ENCODE measurements around the gene EPO. TPM values are rescaled to one million over a fixed set of nuclear protein-coding genes. Genes with fewer than 3 reads are reported as not detected.

The EPO gene
- total and polyA plus RNA-seq, 4 donors = 0.26 TPM; not detected in 3

DNA sequence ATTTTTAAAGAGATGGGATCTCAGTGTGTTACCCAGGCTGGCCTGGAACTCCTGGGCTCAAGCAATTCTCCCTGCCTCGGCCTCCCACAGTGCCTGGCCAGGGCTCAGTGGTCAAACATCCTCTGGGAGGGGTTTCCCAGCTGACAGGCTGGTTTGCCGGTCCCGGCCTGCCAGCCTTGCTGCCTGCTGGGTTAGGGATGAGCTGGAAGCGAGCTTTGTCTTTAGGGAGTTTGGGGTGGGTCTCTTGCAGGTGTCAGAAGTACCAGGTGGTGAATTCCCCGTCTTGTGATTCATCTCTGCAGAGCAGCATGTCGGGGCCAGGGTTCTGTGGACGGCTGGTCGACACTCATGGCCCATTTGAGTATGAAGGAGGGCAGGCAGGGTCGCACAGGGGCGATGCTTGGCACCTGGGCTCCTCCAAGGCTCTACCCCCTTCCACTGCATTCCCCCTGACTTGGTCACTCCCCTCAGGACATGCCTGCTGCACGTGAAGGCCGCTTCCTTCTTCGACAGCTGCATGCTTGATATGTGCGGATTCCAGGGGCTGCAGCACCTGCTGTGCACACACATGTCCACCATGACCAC, 43.4 kb downstream of the EPO start:
- DNase-seq (no peak), ATAC-seq (ENCODE audit: low FRiP score) (peak; percentile 16)
- H3K27ac ChIP-seq (ENCODE audit: low read depth in 1 of 2, low read length in 2 of 2) = no peak overlapping the region
- H3K9me3 ChIP-seq (ENCODE audit: control insufficient read depth, low read length) = no peaks in the 10 kb centered on the region
- no peaks in the 10 kb centered on the region for H3K27me3 ChIP-seq (ENCODE audit: control insufficient read depth in 1 of 2, insufficient read depth in 2 of 2, low read length in 1 of 2)
- H3K36me3 ChIP-seq (ENCODE audit: control insufficient read depth in 1 of 2, insufficient read depth in 2 of 2, low read length in 1 of 2) = no peaks in the 10 kb centered on the region
- 59 to 63% methylated on average over 14 of the region's 14 CpGs for WGBS, 2 donors
- intact Hi-C loops (cut with DNase I) = no loop called here
- H3K4me1 ChIP-seq (ENCODE audit: control insufficient read depth in 1 of 2, insufficient read depth in 2 of 2, low read length in 2 of 2) = no peaks in the 10 kb centered on the region
- no peak overlapping the region for H3K4me3 ChIP-seq (ENCODE audit: low read length in 2 of 2)

DNA sequence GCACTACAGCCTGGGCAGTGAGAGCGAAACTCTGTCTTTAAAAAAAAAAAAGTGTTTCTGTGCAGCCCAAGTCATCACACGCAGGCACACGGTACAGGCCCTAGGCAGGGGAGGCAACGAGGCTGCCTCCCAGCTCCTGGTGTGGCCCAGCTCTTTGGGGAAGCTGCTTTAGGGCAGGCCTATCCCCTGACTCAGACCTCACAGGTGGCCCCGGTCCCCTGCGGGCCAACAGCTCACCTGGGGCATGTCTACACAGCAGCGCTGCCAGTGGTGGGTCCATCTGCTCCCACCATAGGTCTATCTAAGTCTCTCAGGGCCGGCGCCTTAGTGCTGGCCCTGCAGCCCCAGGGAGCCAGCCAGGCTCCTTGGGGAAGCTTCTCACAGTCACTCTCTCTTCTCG, 44.6 kb downstream of the EPO start:
- Histone ChIP-seq H3K27me3 (ENCODE audit: control insufficient read depth in 1 of 2, insufficient read depth in 2 of 2, low read length in 1 of 2) (no peaks in the 10 kb centered on the region), H3K36me3 (ENCODE audit: control insufficient read depth in 1 of 2, insufficient read depth in 2 of 2, low read length in 1 of 2) (no peaks in the 10 kb centered on the region), H3K27ac (ENCODE audit: low read depth in 1 of 2, low read length in 2 of 2) (no peak overlapping the region), H3K4me3 (ENCODE audit: low read length in 2 of 2) (no peak overlapping the region), H3K9me3 (ENCODE audit: control insufficient read depth, low read length) (no peaks in the 10 kb centered on the region), H3K4me1 (ENCODE audit: control insufficient read depth in 1 of 2, insufficient read depth in 2 of 2, low read length in 2 of 2) (no peaks in the 10 kb centered on the region)
- ATAC-seq (ENCODE audit: low FRiP score) (no peak), DNase-seq (no peak)
- WGBS, 2 donors = 77 to 79% methylated on average over 10 of the region's 10 CpGs
- intact Hi-C loops (cut with DNase I) = no loop called here

DNA sequence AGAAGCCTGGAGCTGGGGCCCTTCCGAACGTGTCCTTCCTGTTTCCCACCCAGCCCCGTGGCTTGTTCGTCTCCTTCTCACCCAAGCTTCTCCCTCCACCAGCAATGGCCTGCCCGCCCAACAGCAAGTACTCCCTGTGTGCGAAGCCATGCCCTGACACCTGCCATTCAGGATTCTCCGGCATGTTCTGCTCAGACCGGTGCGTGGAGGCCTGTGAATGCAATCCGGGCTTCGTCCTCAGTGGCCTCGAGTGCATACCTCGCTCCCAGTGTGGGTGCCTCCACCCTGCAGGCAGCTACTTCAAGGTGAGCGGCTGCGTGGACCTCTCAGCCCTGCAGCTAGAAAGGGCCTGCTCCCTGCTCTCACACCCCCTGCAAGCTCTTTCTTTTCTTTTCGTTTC, 45.0 kb downstream of the EPO start:
- no peak overlapping the region for H3K4me3 ChIP-seq (ENCODE audit: low read length in 2 of 2)
- no peak overlapping the region for H3K27ac ChIP-seq (ENCODE audit: low read depth in 1 of 2, low read length in 2 of 2)
- H3K9me3 ChIP-seq (ENCODE audit: control insufficient read depth, low read length) = no peaks in the 10 kb centered on the region
- no peak for DNase-seq
- 72 to 78% methylated on average over 16 of the region's 16 CpGs for WGBS, 2 donors
- H3K36me3 ChIP-seq (ENCODE audit: control insufficient read depth in 1 of 2, insufficient read depth in 2 of 2, low read length in 1 of 2) = no peaks in the 10 kb centered on the region
- intact Hi-C loops (cut with DNase I) = no loop called here
- no peak for ATAC-seq (ENCODE audit: low FRiP score)
- H3K4me1 ChIP-seq (ENCODE audit: control insufficient read depth in 1 of 2, insufficient read depth in 2 of 2, low read length in 2 of 2) = no peaks in the 10 kb centered on the region
- no peaks in the 10 kb centered on the region for H3K27me3 ChIP-seq (ENCODE audit: control insufficient read depth in 1 of 2, insufficient read depth in 2 of 2, low read length in 1 of 2)

DNA sequence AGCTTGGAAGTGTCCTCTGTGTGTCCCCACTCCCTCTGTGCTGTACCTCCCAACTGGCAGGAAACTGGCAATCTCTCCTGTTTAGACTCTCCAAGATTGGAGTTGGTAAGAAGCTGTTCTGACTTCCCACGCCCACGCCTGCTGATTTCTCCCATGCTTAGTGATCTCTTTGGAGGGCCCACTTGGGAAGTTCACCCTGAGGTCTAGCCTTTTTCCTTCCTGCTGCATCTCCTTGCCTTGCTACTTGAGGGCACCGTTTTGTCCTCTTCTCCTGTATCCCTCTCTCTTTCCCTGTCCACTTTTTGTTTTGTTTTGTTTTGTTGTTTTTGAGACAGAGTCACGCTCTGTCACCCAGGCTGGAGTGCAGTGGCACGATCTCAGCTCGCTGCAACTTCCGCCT, 48.5 kb downstream of the EPO start:
- Histone ChIP-seq H3K27ac (ENCODE audit: low read depth in 1 of 2, low read length in 2 of 2) (no peak overlapping the region), H3K4me3 (ENCODE audit: low read length in 2 of 2) (no peak overlapping the region), H3K36me3 (ENCODE audit: control insufficient read depth in 1 of 2, insufficient read depth in 2 of 2, low read length in 1 of 2) (no peaks in the 10 kb centered on the region), H3K27me3 (ENCODE audit: control insufficient read depth in 1 of 2, insufficient read depth in 2 of 2, low read length in 1 of 2) (no peaks in the 10 kb centered on the region), H3K4me1 (ENCODE audit: control insufficient read depth in 1 of 2, insufficient read depth in 2 of 2, low read length in 2 of 2) (no peaks in the 10 kb centered on the region), H3K9me3 (ENCODE audit: control insufficient read depth, low read length) (no peaks in the 10 kb centered on the region)
- no peak for ATAC-seq (ENCODE audit: low FRiP score)
- DNase-seq = no peak
- intact Hi-C loops (cut with DNase I) = no loop called here
- 73 to 81% methylated on average over 7 of the region's 7 CpGs for WGBS, 2 donors

Other genes with a start within 250 kb of the EPO start
- 10 to 100 TPM; 31.2 to 46.5 TPM for gene TSC22D4, start 241.3 kb upstream of the EPO start, total RNA-seq
- 10 to 100 TPM; 18.8 to 35.5 TPM for gene TSC22D4, start 241.3 kb upstream of the EPO start, polyA plus RNA-seq
- gene NYAP1, start 236.5 kb upstream of the EPO start, total RNA-seq = 1 to 10 TPM in 1 of 2 donors, under 1 TPM in 1; 0.75 to 1.3 TPM
- gene NYAP1, start 236.5 kb upstream of the EPO start, polyA plus RNA-seq = under 1 TPM; 0.18 to 0.25 TPM
- 10 to 100 TPM; 28.4 to 29.2 TPM for gene AGFG2, start 181.3 kb upstream of the EPO start, total RNA-seq
- gene AGFG2, start 181.3 kb upstream of the EPO start, polyA plus RNA-seq = 10 to 100 TPM in 1 of 2 donors, 1 to 10 TPM in 1; 6.4 to 14.6 TPM
- gene SAP25, start 146.6 kb upstream of the EPO start, total RNA-seq = 1 to 10 TPM; 2.1 to 7.5 TPM
- 1 to 10 TPM in 1 of 2 donors, under 1 TPM in 1; 0.75 to 9.9 TPM for gene SAP25, start 146.6 kb upstream of the EPO start, polyA plus RNA-seq
- gene LRCH4, start 134.3 kb upstream of the EPO start, total RNA-seq = 10 to 100 TPM; 39.1 to 56.0 TPM
- 10 to 100 TPM; 26.3 to 68.2 TPM for gene LRCH4, start 134.3 kb upstream of the EPO start, polyA plus RNA-seq
- under 1 TPM in 1 of 2 donors, not detected in 1; 0.81 TPM for gene FBXO24, start 134.1 kb upstream of the EPO start, total RNA-seq
- 1 to 10 TPM in 1 of 2 donors, not detected in 1; 1.2 TPM for gene FBXO24, start 134.1 kb upstream of the EPO start, polyA plus RNA-seq
- gene PCOLCE, start 118.1 kb upstream of the EPO start, total RNA-seq = 100 to 1,000 TPM in 1 of 2 donors, 10 to 100 TPM in 1; 75.1 to 277 TPM
- gene PCOLCE, start 118.1 kb upstream of the EPO start, polyA plus RNA-seq = 100 to 1,000 TPM in 1 of 2 donors, 10 to 100 TPM in 1; 34.3 to 341 TPM
- gene MOSPD3, start 107.9 kb upstream of the EPO start, total RNA-seq = 10 to 100 TPM; 15.1 to 19.1 TPM
- 10 to 100 TPM; 14.0 to 33.0 TPM for gene MOSPD3, start 107.9 kb upstream of the EPO start, polyA plus RNA-seq
- 1 to 10 TPM in 1 of 2 donors, under 1 TPM in 1; 0.45 to 2.1 TPM for gene TFR2, start 78.9 kb upstream of the EPO start, total RNA-seq
- gene TFR2, start 78.9 kb upstream of the EPO start, polyA plus RNA-seq = not detected
- not detected for gene ACTL6B, start 64.0 kb upstream of the EPO start, total RNA-seq
- not detected for gene ACTL6B, start 64.0 kb upstream of the EPO start, polyA plus RNA-seq
- gene GNB2, start 46.7 kb upstream of the EPO start, total RNA-seq = 100 to 1,000 TPM; 185 to 204 TPM
- gene GNB2, start 46.7 kb upstream of the EPO start, polyA plus RNA-seq = 100 to 1,000 TPM; 107 to 227 TPM
- 10 to 100 TPM; 36.0 to 48.1 TPM for gene GIGYF1, start 26.2 kb upstream of the EPO start, total RNA-seq
- 10 to 100 TPM in 1 of 2 donors, 1 to 10 TPM in 1; 6.6 to 51.6 TPM for gene GIGYF1, start 26.2 kb upstream of the EPO start, polyA plus RNA-seq
- 10 to 100 TPM; 16.4 to 17.9 TPM for gene POP7, start 14.3 kb upstream of the EPO start, total RNA-seq
- 10 to 100 TPM; 29.6 to 31.8 TPM for gene POP7, start 14.3 kb upstream of the EPO start, polyA plus RNA-seq
- not detected for gene ZAN, start 13.1 kb downstream of the EPO start, total RNA-seq
- gene ZAN, start 13.1 kb downstream of the EPO start, polyA plus RNA-seq = not detected
- 10 to 100 TPM; 44.8 to 71.6 TPM for gene EPHB4, start 107.1 kb downstream of the EPO start, total RNA-seq
- gene EPHB4, start 107.1 kb downstream of the EPO start, polyA plus RNA-seq = 1 to 10 TPM; 4.3 to 4.5 TPM
- gene SLC12A9, start 132.2 kb downstream of the EPO start, total RNA-seq = 10 to 100 TPM; 20.3 to 34.3 TPM
- 10 to 100 TPM in 1 of 2 donors, 1 to 10 TPM in 1; 8.5 to 43.9 TPM for gene SLC12A9, start 132.2 kb downstream of the EPO start, polyA plus RNA-seq
- gene TRIP6, start 146.9 kb downstream of the EPO start, total RNA-seq = 10 to 100 TPM; 77.3 to 80.3 TPM
- 100 to 1,000 TPM in 1 of 2 donors, 10 to 100 TPM in 1; 39.3 to 136 TPM for gene TRIP6, start 146.9 kb downstream of the EPO start, polyA plus RNA-seq
- 100 to 1,000 TPM in 1 of 2 donors, 10 to 100 TPM in 1; 95.5 to 118 TPM for gene SRRT, start 154.6 kb downstream of the EPO start, total RNA-seq
- 100 to 1,000 TPM in 1 of 2 donors, 10 to 100 TPM in 1; 22.2 to 151 TPM for gene SRRT, start 154.6 kb downstream of the EPO start, polyA plus RNA-seq
- 1 to 10 TPM; 2.0 to 2.6 TPM for gene UFSP1, start 169.2 kb downstream of the EPO start, total RNA-seq
- gene UFSP1, start 169.2 kb downstream of the EPO start, polyA plus RNA-seq = 1 to 10 TPM; 1.5 to 2.0 TPM
- gene ACHE, start 175.4 kb downstream of the EPO start, total RNA-seq = 1 to 10 TPM; 2.0 to 2.6 TPM
- gene ACHE, start 175.4 kb downstream of the EPO start, polyA plus RNA-seq = 1 to 10 TPM; 1.0 to 1.1 TPM
- gene MUC3A, start 229.1 kb downstream of the EPO start, total RNA-seq = under 1 TPM; 0.39 to 0.45 TPM
- 1 to 10 TPM in 1 of 2 donors, not detected in 1; 5.5 TPM for gene MUC3A, start 229.1 kb downstream of the EPO start, polyA plus RNA-seq
- gene MUC12, start 249.1 kb downstream of the EPO start, total RNA-seq = under 1 TPM; 0.24 to 0.88 TPM
- 10 to 100 TPM in 1 of 2 donors, 1 to 10 TPM in 1; 2.6 to 13.1 TPM for gene MUC12, start 249.1 kb downstream of the EPO start, polyA plus RNA-seq